AG09319 (cell line): ENCODE measurements around the gene PBX2.

Source experiments
- DNase-seq: peaks from one replicate; pipeline ENCODE4 v3.0.0-alpha.2; 2010; ENCODE audit warnings: low read depth; ENCODE audit errors: extremely low read depth
- CTCF ChIP-seq: IDR thresholded peaks from 2 replicates; pipeline ENCODE4 v1.5.1; 2011; ENCODE audit warnings: low read depth, mild to moderate bottlenecking, inconsistent platforms, low read length, moderate library complexity

PBX2 gene

GRCh38 chr6:32190054-32190851, at the start of gene PBX2:
PBX2 (minus strand) TSS chr6:32190202; CDS start chr6:32189915, 287 bp downstream.
- peak; percentile 87 for DNase-seq

GRCh38 chr6:32239462-32239861, 49.5 kb upstream of the PBX2 start:
- DNase-seq = no peak
- TF ChIP-seq CTCF = no peak

More at GRCh38 chr6:32190054-32190851, at the start of gene PBX2:
- no peak for TF ChIP-seq CTCF

GRCh38 chr6:32234934-32235333, 44.9 kb upstream of the PBX2 start:
- TF ChIP-seq CTCF = no peak
- DNase-seq = no peak

- DNase-seq = no peak
- no peak for TF ChIP-seq CTCF
Measured at GRCh38 chr6:32226434-32226833, 36.4 kb upstream of the PBX2 start.

- no peak for DNase-seq
Measured at GRCh38 chr6:32224696-32225095, 34.7 kb upstream of the PBX2 start.

GRCh38 chr6:32223258-32224235, 33.5 kb upstream of the PBX2 start, which contains the start of gene NOTCH4:
NOTCH4 (minus strand) TSS chr6:32224067; CDS start chr6:32223928, 139 bp downstream.
- no peak for TF ChIP-seq CTCF
- no peak for DNase-seq

More at GRCh38 chr6:32224696-32225095, 34.7 kb upstream of the PBX2 start:
- TF ChIP-seq CTCF = no peak
